ENCODE measurements around the gene PBXIP1. TPM values are rescaled to one million over a fixed set of nuclear protein-coding genes. Genes with fewer than 3 reads are reported as not detected.
A peak's percentile ranks its signal among the peaks of the same experiment; 100 is the strongest.

Gene PBXIP1
- total and polyA plus RNA-seq, 2 of the 13 experiments (the other 11 are each of a cell fraction or from before 2014, with no cell fraction given), result 16.3 to 31.9 TPM

DNA sequence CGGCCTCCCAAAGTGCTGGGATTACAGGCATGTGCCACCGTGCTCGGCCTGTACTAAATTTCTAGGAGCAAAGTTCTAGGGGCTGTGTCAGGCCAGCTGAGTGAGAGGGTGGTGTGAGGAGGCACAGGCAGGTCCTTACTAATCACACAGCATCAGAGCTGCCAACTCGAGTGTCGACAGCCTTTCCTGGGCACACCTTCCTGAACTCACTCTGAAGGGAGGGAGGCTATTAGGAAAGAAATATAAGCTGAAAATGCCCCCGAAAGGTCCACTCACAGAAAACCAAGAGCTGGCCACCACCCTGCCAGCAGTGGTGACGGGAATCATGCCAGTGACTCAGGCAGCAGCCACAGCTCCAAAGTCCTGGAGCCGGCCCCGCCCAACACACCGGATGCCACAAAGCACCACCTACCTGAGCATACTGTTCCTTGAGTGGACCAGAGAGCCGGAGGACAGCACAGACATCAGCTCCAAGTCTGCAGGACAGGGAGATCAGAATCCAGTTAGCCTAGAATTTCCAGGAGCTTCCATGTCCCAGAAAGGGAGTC, 23.9 kb downstream of the PBXIP1 start (continued):
- TF ChIP-seq POLR2A (IDR thresholded peaks at IDR 0.05; ENCODE audit: insufficient read depth in 1 of 2, low read depth in 2 of 2, low read length in 2 of 2) (peak; percentile 77 to 83), RAD21 (CRISPR knock-in tag; IDR thresholded peaks at IDR 0.05) (peak; percentile 11; the same call in 1 of the 2 replicates), MYC (CRISPR knock-in tag; IDR thresholded peaks at IDR 0.05; ENCODE audit: borderline replicate concordance) (peak; percentile 57; the same call in 1 of the 2 replicates), DR1 (CRISPR knock-in tag; IDR thresholded peaks at IDR 0.05) (no peak), KDM5B (CRISPR knock-in tag; IDR thresholded peaks at IDR 0.05; ENCODE audit: borderline replicate concordance) (peak; percentile 49; the same call in 1 of the 2 replicates), MTA3 (CRISPR knock-in tag; IDR thresholded peaks at IDR 0.05) (no peak), ZNF136 (CRISPR knock-in tag; IDR thresholded peaks at IDR 0.05; ENCODE audit: low read depth) (0 out of 2 replicates have a peak, but pooled peaks have one; percentile 41), ATF7 (IDR thresholded peaks at IDR 0.05) (no peak), ATF7 (CRISPR knock-in tag; IDR thresholded peaks at IDR 0.05) (no peak), ZNF333 (CRISPR knock-in tag; IDR thresholded peaks at IDR 0.05; ENCODE audit: borderline replicate concordance) (no peak), HOXD1 (CRISPR knock-in tag; IDR thresholded peaks at IDR 0.05) (0 out of 2 replicates have a peak, but pooled peaks have one; percentile 31), SALL2 (CRISPR knock-in tag; IDR thresholded peaks at IDR 0.05) (no peak), ZEB1 (IDR thresholded peaks at IDR 0.05; ENCODE audit: insufficient replicate concordance, low read depth) (peak; percentile 89), ZNF629 (CRISPR knock-in tag; conservative IDR thresholded peaks at IDR 0.05) (no peak)
- TF ChIP-seq, protein P1, sequence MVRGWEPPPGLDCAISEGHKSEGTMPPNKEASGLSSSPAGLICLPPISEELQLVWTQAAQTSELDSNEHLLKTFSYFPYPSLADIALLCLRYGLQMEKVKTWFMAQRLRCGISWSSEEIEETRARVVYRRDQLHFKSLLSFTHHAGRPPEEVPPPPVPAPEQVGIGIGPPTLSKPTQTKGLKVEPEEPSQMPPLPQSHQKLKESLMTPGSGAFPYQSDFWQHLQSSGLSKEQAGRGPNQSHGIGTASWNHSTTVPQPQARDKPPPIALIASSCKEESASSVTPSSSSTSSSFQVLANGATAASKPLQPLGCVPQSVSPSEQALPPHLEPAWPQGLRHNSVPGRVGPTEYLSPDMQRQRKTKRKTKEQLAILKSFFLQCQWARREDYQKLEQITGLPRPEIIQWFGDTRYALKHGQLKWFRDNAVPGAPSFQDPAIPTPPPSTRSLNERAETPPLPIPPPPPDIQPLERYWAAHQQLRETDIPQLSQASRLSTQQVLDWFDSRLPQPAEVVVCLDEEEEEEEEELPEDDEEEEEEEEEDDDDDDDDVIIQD (CRISPR knock-in tag; IDR thresholded peaks at IDR 0.05; ENCODE audit: low read depth), result no peak
- TF ChIP-seq, protein P2, sequence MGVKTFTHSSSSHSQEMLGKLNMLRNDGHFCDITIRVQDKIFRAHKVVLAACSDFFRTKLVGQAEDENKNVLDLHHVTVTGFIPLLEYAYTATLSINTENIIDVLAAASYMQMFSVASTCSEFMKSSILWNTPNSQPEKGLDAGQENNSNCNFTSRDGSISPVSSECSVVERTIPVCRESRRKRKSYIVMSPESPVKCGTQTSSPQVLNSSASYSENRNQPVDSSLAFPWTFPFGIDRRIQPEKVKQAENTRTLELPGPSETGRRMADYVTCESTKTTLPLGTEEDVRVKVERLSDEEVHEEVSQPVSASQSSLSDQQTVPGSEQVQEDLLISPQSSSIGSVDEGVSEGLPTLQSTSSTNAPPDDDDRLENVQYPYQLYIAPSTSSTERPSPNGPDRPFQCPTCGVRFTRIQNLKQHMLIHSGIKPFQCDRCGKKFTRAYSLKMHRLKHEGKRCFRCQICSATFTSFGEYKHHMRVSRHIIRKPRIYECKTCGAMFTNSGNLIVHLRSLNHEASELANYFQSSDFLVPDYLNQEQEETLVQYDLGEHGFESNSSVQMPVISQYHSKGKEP (CRISPR knock-in tag; IDR thresholded peaks at IDR 0.05), result no peak
- TF ChIP-seq, protein P3, sequence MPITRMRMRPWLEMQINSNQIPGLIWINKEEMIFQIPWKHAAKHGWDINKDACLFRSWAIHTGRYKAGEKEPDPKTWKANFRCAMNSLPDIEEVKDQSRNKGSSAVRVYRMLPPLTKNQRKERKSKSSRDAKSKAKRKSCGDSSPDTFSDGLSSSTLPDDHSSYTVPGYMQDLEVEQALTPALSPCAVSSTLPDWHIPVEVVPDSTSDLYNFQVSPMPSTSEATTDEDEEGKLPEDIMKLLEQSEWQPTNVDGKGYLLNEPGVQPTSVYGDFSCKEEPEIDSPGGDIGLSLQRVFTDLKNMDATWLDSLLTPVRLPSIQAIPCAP (CRISPR knock-in tag; IDR thresholded peaks at IDR 0.05; ENCODE audit: low read depth), result no peak
- TF ChIP-seq, protein P4, sequence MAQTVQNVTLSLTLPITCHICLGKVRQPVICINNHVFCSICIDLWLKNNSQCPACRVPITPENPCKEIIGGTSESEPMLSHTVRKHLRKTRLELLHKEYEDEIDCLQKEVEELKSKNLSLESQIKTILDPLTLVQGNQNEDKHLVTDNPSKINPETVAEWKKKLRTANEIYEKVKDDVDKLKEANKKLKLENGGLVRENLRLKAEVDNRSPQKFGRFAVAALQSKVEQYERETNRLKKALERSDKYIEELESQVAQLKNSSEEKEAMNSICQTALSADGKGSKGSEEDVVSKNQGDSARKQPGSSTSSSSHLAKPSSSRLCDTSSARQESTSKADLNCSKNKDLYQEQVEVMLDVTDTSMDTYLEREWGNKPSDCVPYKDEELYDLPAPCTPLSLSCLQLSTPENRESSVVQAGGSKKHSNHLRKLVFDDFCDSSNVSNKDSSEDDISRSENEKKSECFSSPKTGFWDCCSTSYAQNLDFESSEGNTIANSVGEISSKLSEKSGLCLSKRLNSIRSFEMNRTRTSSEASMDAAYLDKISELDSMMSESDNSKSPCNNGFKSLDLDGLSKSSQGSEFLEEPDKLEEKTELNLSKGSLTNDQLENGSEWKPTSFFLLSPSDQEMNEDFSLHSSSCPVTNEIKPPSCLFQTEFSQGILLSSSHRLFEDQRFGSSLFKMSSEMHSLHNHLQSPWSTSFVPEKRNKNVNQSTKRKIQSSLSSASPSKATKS (CRISPR knock-in tag; IDR thresholded peaks at IDR 0.05), result no peak
